Measurements from ENCODE around the gene CCL5.

GRCh38 chr17:35894206-35894605 is 14.0 kb upstream of the CCL5 start:
- TF ChIP-seq RCOR1 (IDR thresholded peaks at IDR 0.05; ENCODE audit: low read length) (no peak), CTCF (IDR thresholded peaks at IDR 0.05) (no peak), POLR2AphosphoS5 (IDR thresholded peaks at IDR 0.05; ENCODE audit: low read depth, low read length) (no peak), ZBTB33 (IDR thresholded peaks at IDR 0.05; ENCODE audit: borderline replicate concordance, low read depth) (no peak), MEF2A (IDR thresholded peaks at IDR 0.05; ENCODE audit: borderline replicate concordance, low read depth) (no peak), TAF1 (IDR thresholded peaks at IDR 0.05; ENCODE audit: borderline replicate concordance, low read depth, low read length) (no peak), USF2 (IDR thresholded peaks at IDR 0.05; ENCODE audit: borderline replicate concordance, low read depth, low read length) (no peak), GABPA (IDR thresholded peaks at IDR 0.05; ENCODE audit: low read depth) (no peak), FOXM1 (IDR thresholded peaks at IDR 0.05; ENCODE audit: low read depth) (no peak), EP300 (IDR thresholded peaks at IDR 0.05; ENCODE audit: borderline replicate concordance in 1 of 2, low read depth in 1 of 2, low read length in 1 of 2) (no peak)

Data from SK-N-SH (cell line).